H1 (cell line): ENCODE results near the gene FSIP1. TPM values are rescaled to one million over a fixed set of nuclear protein-coding genes. Genes with fewer than 3 reads are reported as not detected.

ENCODE experiments used
- CTCF ChIA-PET: fragments of 300-600 bp; sonication (Branson Sonifier 250); formaldehyde crosslinking; loops from one replicate; lab custom pipeline; 2021; ENCODE audit not compliant: partially characterized antibody; lab: Charles Lee
- POLR2A ChIA-PET: fragments of 300-600 bp; sonication (Branson Sonifier 250); formaldehyde crosslinking; loops from one replicate; lab custom pipeline; 2021; ENCODE audit warnings: inconsistent platforms; ENCODE audit not compliant: partially characterized antibody; lab: Charles Lee
- DNase-seq, 2 experiments: peaks; one replicate each; pipeline versions ENCODE4 v3.0.0 to v3.0.0-alpha.2; 2010 to 2022; ENCODE audit warnings: low spot score in 2 of 2, low read depth in 1 of 2, mixed read lengths in 1 of 2
- FAIRE-seq: peaks from 2 replicates; lab custom pipeline; 2011; peaks lifted over from hg19 to GRCh38; lab: Jason Lieb, UNC
- H2AFZ ChIP-seq: 2 replicates; pipeline ENCODE4 v1.8.1; 2012; ENCODE audit warnings: low read length, inconsistent platforms
- H2AK5ac ChIP-seq: 2 replicates; pipeline ENCODE4 v1.6.1; 2013; ENCODE audit warnings: low read depth, low read length
- H2BK120ac ChIP-seq: replicated peaks from 2 replicates; pipeline ENCODE3; 2013; ENCODE audit warnings: low read depth, low read length, inconsistent platforms
- H2BK12ac ChIP-seq: 2 replicates; pipeline ENCODE4 v1.6.1; 2013; ENCODE audit warnings: low read depth, low read length
- H2BK15ac ChIP-seq: 2 replicates; pipeline ENCODE4 v1.6.1; 2013; ENCODE audit warnings: low read length
- H2BK20ac ChIP-seq: 2 replicates; pipeline ENCODE4 v1.6.1; 2013; ENCODE audit warnings: low read length
- H2BK5ac ChIP-seq: 2 replicates; pipeline ENCODE4 v1.6.1; 2013; ENCODE audit warnings: low read depth, low read length
- H3K14ac ChIP-seq: 2 replicates; pipeline ENCODE4 v1.6.1; 2013; ENCODE audit warnings: inconsistent platforms; ENCODE audit not compliant: insufficient read length
- H3K18ac ChIP-seq: 2 replicates; pipeline ENCODE4 v1.6.1; 2013; ENCODE audit warnings: low read length; ENCODE audit errors: extremely low read depth
- H3K23ac ChIP-seq: 2 replicates; pipeline ENCODE4 v1.6.1; 2013; ENCODE audit warnings: inconsistent platforms; ENCODE audit not compliant: insufficient read length
- H3K23me2 ChIP-seq: 2 replicates; pipeline ENCODE4 v1.6.1; 2013; ENCODE audit warnings: low read depth, low read length
- H3K27ac ChIP-seq: 2 replicates; pipeline ENCODE4 v1.6.1; 2011; ENCODE audit warnings: low read depth, low read length, inconsistent platforms
- H3K27me3 ChIP-seq, 4 experiments: replicated peaks in 1 of 4; 1 replicate in 1 of 4; 2 replicates in 3 of 4; pipeline versions ENCODE4 v1.6.1 to v1.8.1; 2011 to 2013; ENCODE audit warnings: low read length in 3 of 4, mild to moderate bottlenecking in 3 of 4, inconsistent platforms in 2 of 4, mixed read lengths in 2 of 4, moderate library complexity in 1 of 4; ENCODE audit not compliant: control insufficient read depth in 3 of 4, insufficient read depth in 3 of 4; ENCODE audit errors: extremely low read depth in 1 of 4
- H3K36me3 ChIP-seq, 4 experiments: 2 replicates each; pipeline versions ENCODE4 v1.6.1 to v1.8.1; 2011 to 2013; ENCODE audit warnings: mild to moderate bottlenecking in 4 of 4, low read length in 3 of 4, moderate library complexity in 2 of 4, control low read depth in 1 of 4, inconsistent platforms in 1 of 4; ENCODE audit not compliant: insufficient read depth in 4 of 4, control insufficient read depth in 2 of 4
- H3K4ac ChIP-seq: replicated peaks from 2 replicates; pipeline ENCODE3; 2013; ENCODE audit warnings: low read length, low read depth, mixed read lengths, inconsistent platforms; ENCODE audit not compliant: insufficient read length
- H3K4me1 ChIP-seq, 4 experiments: replicated peaks in 1 of 4; 1 replicate in 1 of 4; 2 replicates in 3 of 4; pipeline versions ENCODE4 v1.6.1 to v1.8.1; 2011 to 2013; ENCODE audit warnings: low read length in 3 of 4, inconsistent platforms in 2 of 4, mixed read lengths in 1 of 4; ENCODE audit not compliant: insufficient read depth in 4 of 4, control insufficient read depth in 3 of 4
- H3K4me2 ChIP-seq, 2 experiments: 2 replicates each; pipeline versions ENCODE4 v1.6.1 to v1.8.1; 2011 to 2013; ENCODE audit warnings: low read depth in 2 of 2, low read length in 2 of 2, control low read depth in 1 of 2, inconsistent platforms in 1 of 2, mild to moderate bottlenecking in 1 of 2; ENCODE audit not compliant: insufficient read depth in 1 of 2
- H3K4me3 ChIP-seq, 4 experiments: fragments of 200-600, 300-600 bp in 1 of 4; sonication (generic), shearing (Covaris generic), sonication (Bioruptor Twin) in 1 of 4; 2 replicates each; pipeline versions ENCODE4 v1.5.1 to v1.8.1; 2011 to 2016; ENCODE audit warnings: low read length in 4 of 4, low read depth in 3 of 4, control low read depth in 2 of 4, inconsistent platforms in 2 of 4, mild to moderate bottlenecking in 2 of 4, mixed read lengths in 1 of 4, moderate library complexity in 1 of 4; ENCODE audit not compliant: insufficient read depth in 2 of 4; ENCODE audit errors: extremely low read depth in 1 of 4
- H3K56ac ChIP-seq: replicated peaks from 2 replicates; pipeline ENCODE3; 2013; ENCODE audit warnings: low read depth, mild to moderate bottlenecking, mixed read lengths, low read length, inconsistent platforms; ENCODE audit not compliant: insufficient read length
- H3K79me1 ChIP-seq: 2 replicates; pipeline ENCODE4 v1.6.1; 2013; ENCODE audit warnings: low read depth, low read length, control low read depth
- H3K79me2 ChIP-seq, 2 experiments: 2 replicates each; pipeline versions ENCODE4 v1.6.1 to v1.8.1; 2012 to 2013; ENCODE audit warnings: low read length in 2 of 2, mild to moderate bottlenecking in 2 of 2, inconsistent platforms in 1 of 2; ENCODE audit not compliant: insufficient read depth in 2 of 2, control insufficient read depth in 1 of 2
- H3K9ac ChIP-seq, 4 experiments: replicated peaks in 1 of 4; 1 replicate in 1 of 4; 2 replicates in 3 of 4; pipeline versions ENCODE4 v1.6.1 to v1.8.1; 2011 to 2013; ENCODE audit warnings: low read depth in 3 of 4, low read length in 3 of 4, control low read depth in 2 of 4, mild to moderate bottlenecking in 2 of 4, moderate library complexity in 2 of 4, inconsistent platforms in 1 of 4; ENCODE audit errors: extremely low read depth in 1 of 4
- H3K9me3 ChIP-seq, 2 experiments: 2 replicates each; pipeline versions ENCODE4 v1.6.1 to v1.8.1; 2012 to 2013; ENCODE audit warnings: mild to moderate bottlenecking in 2 of 2, moderate library complexity in 2 of 2, control low read depth in 1 of 2, inconsistent platforms in 1 of 2, low read depth in 1 of 2, low read length in 1 of 2, mixed read lengths in 1 of 2; ENCODE audit not compliant: insufficient read depth in 2 of 2
- H4K20me1 ChIP-seq, 2 experiments: replicated peaks in 1 of 2; 2 replicates each; pipeline versions ENCODE3 to v1.8.1; 2011 to 2013; ENCODE audit warnings: inconsistent platforms in 2 of 2, low read length in 2 of 2, mild to moderate bottlenecking in 1 of 2; ENCODE audit not compliant: insufficient read depth in 2 of 2, control insufficient read depth in 1 of 2
- H4K5ac ChIP-seq: 2 replicates; pipeline ENCODE4 v1.6.1; 2013; ENCODE audit warnings: low read length, low read depth, mixed read lengths, inconsistent platforms; ENCODE audit not compliant: insufficient read length
- H4K8ac ChIP-seq: 2 replicates; pipeline ENCODE4 v1.8.0; 2013; ENCODE audit warnings: mild to moderate bottlenecking, moderate library complexity, low read length, inconsistent platforms; ENCODE audit not compliant: insufficient read depth; ENCODE audit errors: extremely low read depth
- H4K91ac ChIP-seq: replicated peaks from 2 replicates; pipeline ENCODE3; 2013; ENCODE audit warnings: low read length, mixed read lengths, inconsistent platforms; ENCODE audit not compliant: insufficient read length
- CTCF ChIP-seq, 3 experiments: IDR thresholded peaks; 1 replicate in 2 of 3; 2 replicates in 1 of 3; pipeline versions ENCODE4 v1.5.1 to v1.6.1; 2011; ENCODE audit warnings: low read length in 3 of 3, mild to moderate bottlenecking in 3 of 3, inconsistent platforms in 2 of 3, low read depth in 1 of 3, moderate library complexity in 1 of 3; ENCODE audit not compliant: insufficient read depth in 1 of 3; ENCODE audit errors: control extremely low read depth in 1 of 3
- EP300 ChIP-seq, 2 experiments: IDR thresholded peaks; 1 replicate in 1 of 2; 2 replicates in 1 of 2; pipeline ENCODE4 v1.6.1; 2011 to 2012; ENCODE audit warnings: low read depth in 2 of 2, low read length in 2 of 2, mild to moderate bottlenecking in 2 of 2, borderline replicate concordance in 1 of 2, inconsistent platforms in 1 of 2, moderate library complexity in 1 of 2
- GTF2F1 ChIP-seq: IDR thresholded peaks from 2 replicates; pipeline ENCODE4 v1.6.1; 2012; ENCODE audit warnings: low read depth, low read length, improper control_type of control experiment, borderline replicate concordance
- MAFK ChIP-seq: IDR thresholded peaks from 2 replicates; pipeline ENCODE4 v1.6.1; 2012; ENCODE audit warnings: low read depth, mild to moderate bottlenecking, improper control_type of control experiment, low read length
- PHF8 ChIP-seq: fragments of 200-600 bp; sonication (generic); conservative IDR thresholded peaks from 2 replicates; pipeline ENCODE4 v1.7.1; 2012; ENCODE audit warnings: low read depth, mild to moderate bottlenecking, inconsistent platforms, low read length, moderate library complexity
- RBBP5 ChIP-seq: IDR thresholded peaks from 2 replicates; pipeline ENCODE4 v1.7.1; 2012; ENCODE audit warnings: low read depth, mild to moderate bottlenecking, inconsistent platforms, low read length, moderate library complexity, borderline replicate concordance
- RFX5 ChIP-seq: IDR thresholded peaks from 2 replicates; pipeline ENCODE4 v1.6.1; 2011; ENCODE audit warnings: low read depth, low read length, improper control_type of control experiment, borderline replicate concordance
- RXRA ChIP-seq: IDR thresholded peaks from 2 replicates; pipeline ENCODE4 v1.6.1; 2011; ENCODE audit warnings: low read depth, mild to moderate bottlenecking, low read length, moderate library complexity; ENCODE audit not compliant: insufficient read depth
- SRF ChIP-seq: IDR thresholded peaks from 2 replicates; pipeline ENCODE4 v1.6.1; 2011; ENCODE audit warnings: mild to moderate bottlenecking, low read depth, low read length, moderate library complexity
- ZNF274 ChIP-seq: IDR thresholded peaks from 2 replicates; pipeline ENCODE4 v1.7.0; 2012; ENCODE audit warnings: low read length, borderline replicate concordance; ENCODE audit errors: extremely low read depth
- WGBS, 2 experiments: shearing (Covaris generic) in 1 of 2; methylation state at CpG; one replicate each; pipeline versions ENCODE4 v1.1.6 to v1.1.7; 2013 to 2015; ENCODE audit warnings: low lambda C conversion rate in 2 of 2, mixed read lengths in 2 of 2, inconsistent platforms in 1 of 2, low coverage in 1 of 2, missing lambda C conversion rate in 1 of 2; ENCODE audit not compliant: insufficient replicate concordance in 2 of 2, insufficient coverage in 1 of 2, insufficient read length in 1 of 2; ENCODE audit errors: extremely low coverage in 1 of 2, missing lambda C conversion rate in 1 of 2; 5-methylcytosine and 5-hydroxymethylcytosine counted together
- polyA plus RNA-seq, 7 experiments: library from polyadenylated mRNA; depleted of rRNA in 3 of 7; stranded (reverse) in 5 of 7; unstranded in 2 of 7; fragments of >200 nt in 5 of 7; fragments of 200-250 nt in 2 of 7; gene quantifications; 1 replicate in 5 of 7; 2 replicates in 1 of 7; 4 replicates in 1 of 7; pipeline versions ENCODE4 v1.2.1 to v1.2.3, GENCODE V29; 2011 to 2013; ENCODE audit warnings: missing spikeins in 2 of 7, mixed read lengths in 2 of 7
- total RNA-seq: library from RNA; stranded (reverse); fragmentation: NEBNext Ultra II Directional; extraction: Animal tissue kit (Norgen Biotek cat#: 25700); gene quantifications from 2 replicates; pipeline ENCODE4 v1.2.1, GENCODE V29; 2021

The FSIP1 gene
- total and polyA plus RNA-seq, 2 of the 8 experiments (the other 6 are each of a cell fraction or from before 2014, with no cell fraction given) = 0.18 to 1.3 TPM

GRCh38 chr15:39704689-39705088, 78.0 kb downstream of the FSIP1 start:
- DNase-seq = peak in 1 of 2 experiments; percentile 25
- 31% methylated on average over 1 of the region's 1 CpG; no CpG with 5 or more reads in 1 of the 2 experiments for WGBS, 2 experiments
- H3K9ac ChIP-seq = no peak overlapping the region
- no peak overlapping the region for H4K91ac ChIP-seq
- H3K36me3 ChIP-seq = no peaks in the 10 kb centered on the region
- peak overlapping the region in 1 of 4 experiments; percentile 2; a peak in 1 of 8 replicates for H3K4me3 ChIP-seq
- H3K4me1 ChIP-seq = peaks cover 0 to 4% (median 2%) of the 10 kb centered on the region in 4 experiments; a peak in 2 of 7 replicates
- ChIA-PET CTCF (interaction anchor here (0.8 to 1.1 kb wide), 2 partner anchors 40 to 52 kb away, joined by 4 to 7 read pairs; no protein-coding TSS in a partner anchor), POLR2A (interaction anchor here (1.2 kb wide), 1 partner anchor 125 kb away, joined by 4 read pairs; no protein-coding TSS in a partner anchor)
- no peak overlapping the region for H3K4me2 ChIP-seq
- no peaks in the 10 kb centered on the region for H4K20me1 ChIP-seq
- no peaks in the 10 kb centered on the region for H3K79me1 ChIP-seq
- no peak overlapping the region for H2AK5ac ChIP-seq
- H3K14ac ChIP-seq = no peak overlapping the region
- no peak overlapping the region for H2AFZ ChIP-seq
- no peak overlapping the region for H2BK15ac ChIP-seq
- H3K23ac ChIP-seq = no peak overlapping the region
- H3K79me2 ChIP-seq = no peaks in the 10 kb centered on the region
- no peak overlapping the region for H2BK20ac ChIP-seq
- no peak overlapping the region for H2BK120ac ChIP-seq
- H3K18ac ChIP-seq = no peak overlapping the region
- no peaks in the 10 kb centered on the region for H3K9me3 ChIP-seq
- H2BK5ac ChIP-seq = no peak overlapping the region
- no peak overlapping the region for H4K5ac ChIP-seq
- H3K56ac ChIP-seq = no peak overlapping the region
- no peak for TF ChIP-seq RBBP5
- TF ChIP-seq RFX5 = no peak
- no peak for TF ChIP-seq PHF8
- TF ChIP-seq GTF2F1 = no peak
- TF ChIP-seq MAFK = 0 out of 2 replicates have a peak, but pooled peaks have one; percentile 45
- no peak for TF ChIP-seq ZNF274
- TF ChIP-seq CTCF (IDR thresholded peaks at IDR 0.05; ENCODE audit: control extremely low read depth in 1 of 3, insufficient read depth in 1 of 3, low read depth in 1 of 3, low read length in 3 of 3) = no peak
- 0 out of 3 replicates have a peak, but pooled peaks of 1 of the 2 experiments have one; percentile 33 for TF ChIP-seq EP300 (IDR thresholded peaks at IDR 0.05; ENCODE audit: borderline replicate concordance in 1 of 2, low read depth in 2 of 2, low read length in 2 of 2)
- TF ChIP-seq RXRA = no peak
- TF ChIP-seq SRF = peak; percentile 8; the same call in 1 of the 2 replicates
- no peaks in the 10 kb centered on the region for H3K23me2 ChIP-seq
- H3K4ac ChIP-seq = no peak overlapping the region
- H3K27me3 ChIP-seq = no peaks in the 10 kb centered on the region
- FAIRE-seq = peak; percentile 80
- H4K8ac ChIP-seq = no peak overlapping the region
- H2BK12ac ChIP-seq = 0 out of 2 replicates have a peak overlapping the region, but pooled peaks have one; percentile 6
- H3K27ac ChIP-seq = 0 out of 2 replicates have a peak overlapping the region, but pooled peaks have one; percentile 4
